GM23338 (cell line): Measurements from ENCODE around the gene ZFR. TPM values are rescaled to one million over a fixed set of nuclear protein-coding genes. Genes with fewer than 3 reads are reported as not detected.

Experiments
- ATAC-seq: fragments of 200-7000 bp; cut with Tn5 transposase; 3 replicates; pipeline ENCODE4 v1.9.1; 2020
- DNase-seq: peaks from one replicate; pipeline ENCODE4 v3.0.0-alpha.2; 2015; ENCODE audit warnings: low spot score
- H2AFZ ChIP-seq: fragments of 200-600 bp; sonication (generic); 2 replicates; pipeline ENCODE4 v1.8.0; 2016; ENCODE audit warnings: antibody characterized with exemption, mild to moderate bottlenecking, moderate library complexity
- H3F3A ChIP-seq: fragments of 200-600 bp; sonication (generic); replicated peaks from 2 replicates; pipeline ENCODE4 v1.8.0; 2017; ENCODE audit warnings: antibody characterized with exemption, mixed run types, low read depth
- H3K27ac ChIP-seq: fragments of 200-600 bp; sonication (generic); 2 replicates; pipeline ENCODE4 v1.6.1; 2016; ENCODE audit warnings: low read depth
- H3K27me3 ChIP-seq: fragments of 200-600 bp; sonication (generic); 2 replicates; pipeline ENCODE4 v1.8.0; 2016; ENCODE audit warnings: mild to moderate bottlenecking, mixed run types, moderate library complexity; ENCODE audit not compliant: insufficient read depth
- H3K36me3 ChIP-seq: fragments of 200-600 bp; sonication (generic); 2 replicates; pipeline ENCODE4 v1.8.0; 2016; ENCODE audit warnings: mild to moderate bottlenecking; ENCODE audit not compliant: insufficient read depth
- H3K4me1 ChIP-seq: fragments of 200-600 bp; sonication (generic); 2 replicates; pipeline ENCODE4 v1.8.0; 2016; ENCODE audit warnings: mild to moderate bottlenecking, moderate library complexity; ENCODE audit not compliant: insufficient read depth
- H3K4me2 ChIP-seq: fragments of 200-600 bp; sonication (generic); 2 replicates; pipeline ENCODE4 v1.7.1; 2017; ENCODE audit warnings: mixed run types
- H3K4me3 ChIP-seq: fragments of 200-600 bp; sonication (generic); 2 replicates; pipeline ENCODE4 v1.6.1; 2016; ENCODE audit warnings: mixed run types
- H3K79me2 ChIP-seq: fragments of 200-600 bp; sonication (generic); replicated peaks from 2 replicates; pipeline ENCODE4 v1.8.0; 2017; ENCODE audit warnings: mild to moderate bottlenecking; ENCODE audit not compliant: insufficient read depth
- H3K9me2 ChIP-seq: fragments of 200-600 bp; sonication (generic); 2 replicates; pipeline ENCODE4 v1.8.0; 2017; ENCODE audit not compliant: insufficient read depth
- H4K20me1 ChIP-seq: fragments of 200-600 bp; sonication (generic); replicated peaks from 2 replicates; pipeline ENCODE4 v1.8.0; 2017; ENCODE audit warnings: mild to moderate bottlenecking; ENCODE audit not compliant: insufficient read depth
- H3K27ac Mint-ChIP-seq: 2 replicates; pipeline ENCODE4 v1.8.0; 2020; ENCODE audit warnings: inconsistent platforms, mild to moderate bottlenecking, moderate library complexity, mixed read lengths
- H3K27me3 Mint-ChIP-seq: 3 replicates; pipeline ENCODE4 v1.8.0; 2022; ENCODE audit warnings: low read depth, mild to moderate bottlenecking, moderate library complexity, mixed read lengths, inconsistent platforms; ENCODE audit not compliant: insufficient read depth, poor library complexity
- H3K36me3 Mint-ChIP-seq: 3 replicates; pipeline ENCODE4 v1.8.0; 2021; ENCODE audit warnings: low read depth, mild to moderate bottlenecking, inconsistent platforms, moderate library complexity, mixed read lengths
- H3K4me1 Mint-ChIP-seq: 3 replicates; pipeline ENCODE4 v1.8.0; 2020; ENCODE audit warnings: mild to moderate bottlenecking, inconsistent platforms, mixed read lengths
- H3K4me3 Mint-ChIP-seq: 3 replicates; pipeline ENCODE4 v1.8.0; 2021; ENCODE audit warnings: moderate library complexity, mild to moderate bottlenecking, inconsistent platforms, mixed read lengths
- H3K9me3 Mint-ChIP-seq: 3 replicates; pipeline ENCODE4 v1.8.0; 2020; ENCODE audit warnings: moderate library complexity, mild to moderate bottlenecking, inconsistent platforms, mixed read lengths
- CREB1 ChIP-seq: fragments of 250-450 bp; sonication (Bioruptor Pico); IDR thresholded peaks from 2 replicates; pipeline ENCODE4 v1.5.0; 2020; ENCODE audit warnings: low read depth, mild to moderate bottlenecking, moderate library complexity
- CTCF ChIP-seq, 2 experiments: fragments of 200-600 bp in 1 of 2; sonication (generic) in 1 of 2; conservative IDR thresholded peaks; 2 replicates each; pipeline versions ENCODE4 v1.5.1 to v1.6.1; 2016 to 2017; ENCODE audit warnings: antibody characterized with exemption in 2 of 2, low read depth in 2 of 2, mild to moderate bottlenecking in 2 of 2, moderate library complexity in 1 of 2
- EZH2phosphoT487 ChIP-seq: fragments of 200-600 bp; sonication (generic); IDR thresholded peaks from one replicate; pipeline ENCODE4 v1.8.1; 2018; ENCODE audit warnings: antibody characterized with exemption; ENCODE audit not compliant: unreplicated experiment
- JUNB ChIP-seq: IDR thresholded peaks from one replicate; pipeline ENCODE4 v1.6.1; 2016; ENCODE audit warnings: antibody characterized with exemption; ENCODE audit not compliant: unreplicated experiment
- NANOG ChIP-seq: IDR thresholded peaks from 2 replicates; pipeline ENCODE4 v1.6.1; 2016; ENCODE audit warnings: antibody characterized with exemption, borderline replicate concordance
- POLR2AphosphoS5 ChIP-seq: IDR thresholded peaks from 2 replicates; pipeline ENCODE4 v1.6.1; 2016; ENCODE audit warnings: antibody characterized with exemption, low read depth
- STAT1 ChIP-seq: IDR thresholded peaks from one replicate; pipeline ENCODE4 v1.6.1; 2016; ENCODE audit warnings: antibody characterized with exemption; ENCODE audit not compliant: unreplicated experiment
- ZNF114 ChIP-seq: fragments of 250-450 bp; sonication (Bioruptor Pico); IDR thresholded peaks from 2 replicates; pipeline ENCODE4 v1.5.0; 2020; ENCODE audit warnings: mild to moderate bottlenecking, moderate library complexity
- ZNF331 ChIP-seq: fragments of 250-450 bp; sonication (Bioruptor Pico); IDR thresholded peaks from 2 replicates; pipeline ENCODE4 v1.5.0; 2020; ENCODE audit warnings: low read depth, mild to moderate bottlenecking, moderate library complexity
- ZNF462 ChIP-seq: fragments of 250-450 bp; sonication (Bioruptor Pico); IDR thresholded peaks from 2 replicates; pipeline ENCODE4 v1.5.0; 2020; ENCODE audit warnings: mild to moderate bottlenecking, moderate library complexity
- polyA plus RNA-seq: library from polyadenylated mRNA; unstranded; fragments of >200 nt; fragmentation: Nextera tagmentation; extraction: Ambion mirVana; gene quantifications from 2 replicates; pipeline ENCODE4 v1.2.1, GENCODE V29; 2016
- total RNA-seq: library from RNA; depleted of rRNA; stranded (reverse); fragments of >200 nt; shearing (Covaris generic); gene quantifications from 2 replicates; pipeline ENCODE4 v1.2.3, GENCODE V29; 2014

ZFR gene
- total and polyA plus RNA-seq, 2 experiments from 2014 or later: 92.4 to 103 TPM

GRCh38 chr5:32387211-32387610 lies 57.3 kb downstream of the ZFR start:
- no peak overlapping the region for H3K4me2 ChIP-seq
- no peaks in the 10 kb centered on the region for H3K9me2 ChIP-seq
- H3K4me3 Mint-ChIP-seq: no peak overlapping the region
- H3K27me3 ChIP-seq: no peaks in the 10 kb centered on the region
- H2AFZ ChIP-seq: no peak overlapping the region
- 0 out of 2 replicates have a peak, but pooled peaks cover 3% of the 10 kb centered on the region for H4K20me1 ChIP-seq
- DNase-seq (no peak), ATAC-seq (no peak)
- peaks cover 1% of the 10 kb centered on the region for H3K27me3 Mint-ChIP-seq
- no peaks in the 10 kb centered on the region for H3F3A ChIP-seq
- H3K36me3 ChIP-seq: peaks cover 48% of the 10 kb centered on the region
- H3K79me2 ChIP-seq: no peaks in the 10 kb centered on the region
- no peak overlapping the region for H3K27ac Mint-ChIP-seq
- TF ChIP-seq STAT1 (no peak), POLR2AphosphoS5 (no peak), EZH2phosphoT487 (no peak), JUNB (no peak), CREB1 (CRISPR knock-in tag) (no peak)
- peaks cover 62% of the 10 kb centered on the region for H3K36me3 Mint-ChIP-seq
- no peak overlapping the region for H3K27ac ChIP-seq
- H3K4me3 ChIP-seq: no peak overlapping the region
- no peaks in the 10 kb centered on the region for H3K4me1 ChIP-seq
- H3K4me1 Mint-ChIP-seq: no peaks in the 10 kb centered on the region
- H3K9me3 Mint-ChIP-seq: no peaks in the 10 kb centered on the region

- Histone ChIP-seq H3K4me1 (no peaks in the 10 kb centered on the region), H3K4me2 (no peak overlapping the region), H3K27me3 (no peaks in the 10 kb centered on the region), H3K27ac (no peak overlapping the region), H3K9me2 (no peaks in the 10 kb centered on the region), H4K20me1 (0 out of 2 replicates have a peak, but pooled peaks cover 3% of the 10 kb centered on the region), H3F3A (no peaks in the 10 kb centered on the region), H3K36me3 (peaks cover 40% of the 10 kb centered on the region), H2AFZ (no peak overlapping the region), H3K79me2 (no peaks in the 10 kb centered on the region), H3K4me3 (no peak overlapping the region)
- Mint-ChIP-seq H3K4me3 (no peak overlapping the region), H3K27ac (no peak overlapping the region), H3K27me3 (peaks cover 1% of the 10 kb centered on the region), H3K36me3 (peaks cover 62% of the 10 kb centered on the region), H3K4me1 (no peaks in the 10 kb centered on the region), H3K9me3 (no peaks in the 10 kb centered on the region)
- no peak for ATAC-seq
- no peak for DNase-seq
- no peak for TF ChIP-seq EZH2phosphoT487
- no peak for TF ChIP-seq CTCF (conservative IDR thresholded peaks at IDR 0.05; ENCODE audit: low read depth in 2 of 2)
- TF ChIP-seq JUNB: no peak
- TF ChIP-seq ZNF462: no peak
- TF ChIP-seq CREB1 (CRISPR knock-in tag): no peak
- no peak for TF ChIP-seq ZNF331 (CRISPR knock-in tag)
- TF ChIP-seq POLR2AphosphoS5: no peak
- no peak for TF ChIP-seq ZNF114 (CRISPR knock-in tag)
- TF ChIP-seq NANOG: no peak
Measured at GRCh38 chr5:32384621-32385020, 59.9 kb downstream of the ZFR start.
